Pancreas (tissue), 10 donors: Measurements from ENCODE around the gene CNOT1. TPM values are rescaled to one million over a fixed set of nuclear protein-coding genes. Genes with fewer than 3 reads are reported as not detected.
A peak's percentile ranks its signal among the peaks of the same experiment; 100 is the strongest.

Experiments
- ATAC-seq, 4 donors: fragments of 200-7000 bp; cut with Tn5 transposase; one replicate each; pipeline versions ENCODE4 v1.8.0 to v1.9.1; 2020; ENCODE audit warnings: mild to moderate bottlenecking in 4 of 4, moderate library complexity in 4 of 4
- DNase-seq, 6 donors: peaks; one replicate each; pipeline ENCODE4 v3.0.0-alpha.2; 2020
- FAIRE-seq: peaks from 2 replicates; lab custom pipeline; 2012; peaks lifted over from hg19 to GRCh38; lab: Jason Lieb, UNC
- H3K27ac ChIP-seq, 4 donors: fragments of 200-600 bp; sonication (generic); 1 replicate in 3 of 4; 2 replicates in 1 of 4; pipeline versions ENCODE4 v1.5.0 to v1.8.0; 2020
- H3K27me3 ChIP-seq, 4 donors: fragments of 200-600 bp; one replicate each; pipeline ENCODE4 v1.8.0; 2021
- H3K36me3 ChIP-seq, 3 donors: fragments of 200-600 bp; sonication (generic) in 1 of 3; one replicate each; pipeline versions ENCODE4 v1.5.0 to v1.8.0; 2020 to 2021
- H3K4me1 ChIP-seq, 3 donors: fragments of 200-600 bp; one replicate each; pipeline ENCODE4 v1.8.0; 2021
- H3K4me3 ChIP-seq, 4 donors: fragments of 200-600 bp; sonication (generic) in 2 of 4; one replicate each; pipeline versions ENCODE4 v1.5.0 to v1.8.0; 2020 to 2021
- H3K9me3 ChIP-seq, 4 donors: fragments of 200-600 bp; one replicate each; pipeline ENCODE4 v1.8.0; 2021
- WGBS, 2 donors: extraction: QIAGEN DNeasy Blood & Tissue Kit; methylation state at CpG; one replicate each; pipeline ENCODE4 v1.1.7; 2013; 5-methylcytosine and 5-hydroxymethylcytosine counted together
- intact Hi-C, 3 donors: fragments of 100-400 bp; cut with DNase I; formaldehyde crosslinking; loops; one replicate each; pipeline versions ENCODE4 v1.11.1 to v1.14.2; 2022
- polyA plus RNA-seq, 2 donors: library from polyadenylated mRNA; stranded (reverse); fragments of 200-250 nt; gene quantifications; one replicate each; pipeline ENCODE4 v1.2.3, GENCODE V29; 2013
- total RNA-seq, 6 donors: library from RNA; stranded (reverse); fragmentation: NEBNext Ultra II Directional in 4 of 6; extraction: Animal tissue kit (Norgen Biotek cat#: 25700) in 4 of 6; gene quantifications; one replicate each; pipeline versions ENCODE4 v1.2.1 to v1.2.4, GENCODE V29; 2021 to 2023
- TF ChIP-seq, protein P1 (sequence below), 4 donors: fragments of 200-600 bp; sonication (generic) in 3 of 4; IDR thresholded peaks; one replicate each; pipeline versions ENCODE4 v1.5.0 to v1.8.0; 2021; ENCODE audit warnings: antibody characterized with exemption in 4 of 4
- donor health status: healthy with polysubstance abuse.
- donor health status: DM: no; HTN: no; CAD: no; lungs with moderate emphysema.
- donor health status: DM: no; HTN: no; CAD: no.
- donor health status: control.
- donor health status: control.
- donor health status: Bipolar disorder and iron deficiency.
- donor health status: DM: yes; HTN: yes; CAD: no.
- donor health status: DM: no; HTN: no; CAD: no.
- donor health status: DM: no; HTN: no; CAD: no.
- donor health status: DM: yes; HTN: yes; CAD: no.

Gene CNOT1
- total RNA-seq (10 to 100 TPM; 51.3 to 84.4 (median 67.5) TPM), polyA plus RNA-seq (10 to 100 TPM; 24.3 to 49.7 TPM)

DNA sequence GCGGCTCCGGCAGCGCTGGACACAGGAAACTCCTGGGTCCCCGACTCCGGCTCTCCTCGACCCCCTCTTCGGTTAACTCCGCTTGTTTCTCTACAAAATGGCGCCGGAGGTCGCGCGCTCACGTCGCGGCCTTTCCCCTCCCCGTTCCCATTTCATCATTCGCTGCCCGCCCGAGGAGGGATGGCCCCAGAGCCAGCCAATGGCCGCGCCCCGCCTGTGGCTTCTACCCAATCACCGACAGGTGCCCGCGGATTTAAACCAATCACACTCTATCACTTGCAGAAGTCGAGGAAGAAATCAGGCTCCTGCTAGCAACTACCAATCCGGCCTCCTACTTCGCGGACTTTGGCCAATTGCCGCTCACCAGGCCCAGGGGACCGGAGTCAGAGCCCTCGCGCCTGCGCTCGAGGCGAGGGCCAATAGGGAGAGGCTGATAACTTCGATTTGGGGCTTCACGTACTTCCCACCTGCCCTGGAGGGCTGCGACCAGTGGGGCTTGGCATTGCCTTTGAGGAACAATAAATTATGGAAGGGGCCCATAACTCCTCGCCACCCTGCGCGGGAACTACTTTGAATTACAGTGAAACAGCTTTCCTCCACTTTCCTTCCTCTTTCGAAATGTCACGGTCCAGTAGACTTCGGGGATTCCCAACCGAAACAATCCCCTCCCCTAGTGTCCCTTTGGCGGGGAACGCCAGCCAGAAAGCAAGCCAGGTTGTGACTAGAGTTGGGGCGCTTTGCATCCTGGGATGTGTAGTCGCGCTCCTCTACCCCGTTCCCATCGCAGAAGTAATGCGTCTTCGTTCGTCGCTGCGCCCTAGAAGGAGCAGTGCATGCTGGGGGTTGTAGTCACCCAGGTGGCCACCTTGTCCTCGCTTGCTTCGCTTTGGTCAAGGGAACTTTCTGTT lies at the start of gene CNOT1:
CNOT1 (minus strand) TSS at position 94 of the 908 bp plus-strand sequence. CDS start 30,489 bp downstream, outside the sequence.
- ATAC-seq (peak; percentile 89 to 94 (median 92)), FAIRE-seq (peak; percentile 96), DNase-seq (peak; percentile 96 to 99 (median 98))
- 0% methylated on average over 58 to 61 of the region's 61 CpGs for WGBS, 2 donors
- Histone ChIP-seq H3K36me3 (no peaks in the 10 kb centered on the region), H3K4me3 (peak within 1 kb of the TSS; percentile 96 to 100 (median 98)), H3K27me3 (no peaks in the 10 kb centered on the region), H3K9me3 (no peaks in the 10 kb centered on the region), H3K27ac (peak within 1 kb of the TSS; percentile 96 to 99 (median 97)), H3K4me1 (peaks cover 0 to 14% (median 12%) of the 10 kb centered on the region in 3 donors)
- intact Hi-C loops, result no loop called here
- TF ChIP-seq, protein P1, sequence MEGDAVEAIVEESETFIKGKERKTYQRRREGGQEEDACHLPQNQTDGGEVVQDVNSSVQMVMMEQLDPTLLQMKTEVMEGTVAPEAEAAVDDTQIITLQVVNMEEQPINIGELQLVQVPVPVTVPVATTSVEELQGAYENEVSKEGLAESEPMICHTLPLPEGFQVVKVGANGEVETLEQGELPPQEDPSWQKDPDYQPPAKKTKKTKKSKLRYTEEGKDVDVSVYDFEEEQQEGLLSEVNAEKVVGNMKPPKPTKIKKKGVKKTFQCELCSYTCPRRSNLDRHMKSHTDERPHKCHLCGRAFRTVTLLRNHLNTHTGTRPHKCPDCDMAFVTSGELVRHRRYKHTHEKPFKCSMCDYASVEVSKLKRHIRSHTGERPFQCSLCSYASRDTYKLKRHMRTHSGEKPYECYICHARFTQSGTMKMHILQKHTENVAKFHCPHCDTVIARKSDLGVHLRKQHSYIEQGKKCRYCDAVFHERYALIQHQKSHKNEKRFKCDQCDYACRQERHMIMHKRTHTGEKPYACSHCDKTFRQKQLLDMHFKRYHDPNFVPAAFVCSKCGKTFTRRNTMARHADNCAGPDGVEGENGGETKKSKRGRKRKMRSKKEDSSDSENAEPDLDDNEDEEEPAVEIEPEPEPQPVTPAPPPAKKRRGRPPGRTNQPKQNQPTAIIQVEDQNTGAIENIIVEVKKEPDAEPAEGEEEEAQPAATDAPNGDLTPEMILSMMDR (IDR thresholded peaks at IDR 0.05), result no peak

DNA sequence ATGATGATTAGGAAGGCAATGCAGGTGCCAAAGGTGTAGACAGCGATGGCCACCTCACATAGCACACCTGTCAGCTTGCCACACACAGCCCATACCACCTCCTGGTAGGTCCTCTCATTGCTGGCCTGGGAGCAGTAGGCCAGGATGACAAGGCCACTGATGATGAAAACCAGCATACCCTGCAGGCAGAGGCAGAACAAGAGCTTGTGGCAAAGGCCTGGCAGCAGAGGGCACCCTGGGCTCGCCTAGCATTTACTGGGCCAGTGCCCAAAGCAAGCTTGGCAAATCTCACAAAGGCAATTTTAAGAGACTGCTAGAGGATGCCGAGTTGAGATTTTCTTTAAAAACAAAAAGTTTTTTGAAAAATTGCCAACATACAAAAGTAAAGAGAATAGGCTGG lies 49.1 kb upstream of the CNOT1 start:
- intact Hi-C loops, result no loop called here
- WGBS, 2 donors, result 58 to 62% methylated on average over 3 of the region's 3 CpGs
- no peak overlapping the region for H3K27ac ChIP-seq
- no peak overlapping the region for H3K4me3 ChIP-seq
- peaks cover 0 to 4% (median 0%) of the 10 kb centered on the region in 3 donors for H3K4me1 ChIP-seq
- no peaks in the 10 kb centered on the region for H3K27me3 ChIP-seq
- peak in 1 of 6 donors; percentile 50 for DNase-seq
- ATAC-seq, result peak in 3 of 4 donors; percentile 44 to 73 (median 67)
- no peak for FAIRE-seq
- no peaks in the 10 kb centered on the region for H3K9me3 ChIP-seq
- TF ChIP-seq, protein P1 (IDR thresholded peaks at IDR 0.05), result no peak
- no peaks in the 10 kb centered on the region for H3K36me3 ChIP-seq

DNA sequence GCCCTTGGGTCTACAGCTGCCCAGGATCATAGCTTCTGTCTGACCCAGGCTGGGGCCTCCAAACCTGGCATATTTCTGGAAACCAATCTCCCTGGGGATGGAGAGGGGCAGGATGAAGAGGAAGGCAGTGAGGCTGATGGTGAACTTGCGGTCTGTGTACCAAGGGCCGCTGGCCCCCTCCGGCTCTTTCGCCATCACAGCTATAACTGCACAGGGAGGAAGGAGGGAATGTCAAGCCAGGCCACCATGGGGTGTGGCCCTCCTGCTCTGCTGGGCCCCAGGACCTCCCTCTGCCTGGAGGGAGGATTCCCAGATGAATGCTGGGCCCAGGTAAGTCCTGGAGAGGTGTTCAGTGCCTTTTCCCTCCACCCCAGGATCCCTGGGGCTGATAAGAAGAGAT lies 48.6 kb upstream of the CNOT1 start:
- no peak for DNase-seq
- TF ChIP-seq, protein P1 (IDR thresholded peaks at IDR 0.05), result no peak
- Histone ChIP-seq H3K36me3 (no peaks in the 10 kb centered on the region), H3K27me3 (no peaks in the 10 kb centered on the region), H3K9me3 (no peaks in the 10 kb centered on the region), H3K27ac (no peak overlapping the region), H3K4me1 (peaks cover 0 to under 1% (median 0%) of the 10 kb centered on the region in 3 donors), H3K4me3 (no peak overlapping the region)
- 96 to 97% methylated on average over 4 of the region's 4 CpGs for WGBS, 2 donors
- ATAC-seq, result no peak
- intact Hi-C loops, result no loop called here
- no peak for FAIRE-seq

DNA sequence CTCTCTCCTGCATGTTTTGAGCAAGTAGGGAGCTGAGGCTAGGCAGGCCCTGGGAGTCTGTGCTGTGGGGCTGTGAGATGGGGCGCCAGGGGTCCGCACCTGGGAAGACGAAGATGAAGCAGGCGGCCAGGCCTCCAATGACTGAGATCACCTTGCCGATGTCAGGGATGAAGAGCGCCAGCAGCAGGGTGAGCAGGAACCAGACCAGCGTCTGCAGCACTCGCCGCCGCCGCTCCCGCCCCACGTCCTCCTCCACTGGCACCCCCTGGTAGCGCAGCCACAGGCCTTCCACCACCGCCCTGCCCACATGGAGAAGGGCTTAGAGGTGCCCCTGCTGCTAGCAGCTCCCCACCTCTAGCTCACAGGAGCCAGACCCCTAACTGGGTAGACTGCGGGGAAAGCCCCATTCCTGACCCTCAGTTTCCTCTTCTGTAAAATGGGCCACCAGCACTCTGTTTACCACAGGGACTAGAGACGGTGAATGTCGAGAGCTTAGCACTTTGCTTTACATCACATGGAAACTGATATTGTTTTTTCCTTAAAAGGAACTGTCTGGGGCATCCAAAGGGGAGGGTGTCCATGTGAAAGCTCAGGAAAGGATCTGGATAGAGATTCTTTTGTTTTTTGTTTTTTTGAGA lies 41.4 kb upstream of the CNOT1 start:
- TF ChIP-seq, protein P1 (IDR thresholded peaks at IDR 0.05), result no peak
- 93 to 95% methylated on average over 15 to 18 of the region's 18 CpGs for WGBS, 2 donors
- Histone ChIP-seq H3K4me3 (no peak overlapping the region), H3K27ac (no peak overlapping the region), H3K27me3 (no peaks in the 10 kb centered on the region), H3K36me3 (no peaks in the 10 kb centered on the region), H3K4me1 (no peaks in the 10 kb centered on the region), H3K9me3 (no peaks in the 10 kb centered on the region)
- intact Hi-C loops, result no loop called here
- no peak for ATAC-seq
- no peak for DNase-seq
- FAIRE-seq, result no peak
